Measurements from ENCODE around the gene CARD14.
A peak's percentile ranks its signal among the peaks of the same experiment; 100 is the strongest.

CARD14 gene

DNA sequence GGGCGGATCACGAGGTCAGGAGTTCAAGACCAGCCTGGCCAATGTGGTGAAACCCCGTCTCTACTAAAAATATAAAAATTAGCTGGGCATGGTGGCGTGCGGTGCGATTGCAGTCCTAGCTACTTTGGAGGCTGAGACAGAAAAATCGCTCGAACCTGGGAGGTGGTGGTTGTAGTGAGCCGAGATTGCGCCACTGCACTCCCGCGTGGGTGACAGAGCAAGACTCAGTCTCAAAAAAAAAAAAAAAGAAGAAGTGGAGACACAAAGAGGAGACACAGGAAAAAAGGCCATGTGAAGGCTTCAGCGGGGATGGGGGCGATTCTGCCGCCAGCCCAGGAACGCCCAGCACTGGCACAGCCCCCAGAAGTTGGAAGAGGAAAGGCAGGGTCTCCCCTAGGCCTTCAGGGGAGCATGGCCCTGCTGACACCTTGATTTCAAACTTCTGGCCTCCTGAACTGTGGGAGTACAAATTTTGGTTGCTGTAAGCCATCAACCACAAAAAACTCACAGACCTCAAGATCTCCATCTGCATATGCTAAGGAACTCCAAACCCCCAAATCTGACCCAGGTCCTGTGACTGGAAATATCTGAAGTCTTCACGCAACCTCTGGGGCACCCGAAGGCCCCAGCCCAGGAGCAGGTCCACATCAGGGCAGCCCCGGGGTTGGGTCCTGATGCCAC, 43.3 kb downstream of the CARD14 start:
- DNase-seq: no peak

DNA sequence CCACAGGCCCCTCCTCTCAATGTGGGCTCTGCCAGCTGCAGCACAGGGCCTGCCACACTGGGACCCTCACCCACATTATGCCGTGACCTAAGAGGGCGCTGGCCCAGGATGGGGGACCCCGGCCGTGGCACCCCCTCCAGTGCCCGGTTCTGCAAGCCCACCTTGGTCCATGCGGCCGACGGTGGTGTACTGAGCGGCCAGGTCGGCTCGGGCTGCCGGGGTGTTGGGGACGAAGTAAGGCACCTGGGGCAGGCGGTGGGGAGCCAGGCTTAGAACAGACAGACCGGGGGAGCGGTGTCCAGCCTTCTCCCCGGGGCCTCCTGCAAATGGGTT, 43.8 kb downstream of the CARD14 start:
- DNase-seq: no peak

DNA sequence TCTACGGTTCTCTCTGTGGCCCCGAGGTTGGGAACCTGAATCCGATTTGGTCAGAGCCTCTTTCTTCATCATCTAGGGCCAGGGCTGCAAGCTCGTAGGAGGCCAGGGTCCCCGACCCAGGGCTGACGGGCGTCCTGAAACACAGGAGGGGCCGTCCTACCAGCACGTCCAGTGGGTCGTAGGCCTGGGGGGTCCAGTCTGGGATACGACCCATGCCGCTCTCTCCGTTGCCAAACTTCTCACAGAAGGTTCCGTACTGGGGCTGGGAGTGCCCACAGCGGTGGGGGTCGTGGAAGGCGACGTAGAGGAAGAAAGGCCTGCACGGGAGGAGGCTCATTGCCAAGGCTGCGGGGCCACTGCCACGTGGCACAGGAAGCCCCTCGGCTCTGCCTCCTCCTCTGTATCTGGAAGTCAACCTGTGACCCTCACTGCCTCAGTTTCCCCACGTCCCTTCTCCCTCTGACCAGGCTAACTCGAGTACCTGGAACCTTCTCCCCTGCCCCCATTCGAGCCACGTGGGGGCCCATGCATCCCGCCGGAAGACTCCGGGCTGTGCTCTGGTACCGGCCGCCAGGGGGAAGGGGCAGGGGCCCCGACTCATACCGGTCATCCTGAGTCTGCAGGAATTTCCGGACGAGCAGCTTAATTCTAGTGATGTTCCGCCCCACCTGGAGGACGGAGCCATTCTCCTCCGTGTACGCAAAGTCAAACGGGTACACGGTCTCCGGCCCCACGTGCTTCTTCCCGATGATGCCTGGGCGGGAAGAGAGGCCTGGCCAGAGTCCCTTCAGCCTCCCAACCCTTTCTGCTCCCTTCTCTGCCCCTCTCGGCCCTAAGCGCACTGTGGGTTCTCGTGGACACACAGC, 44.4 kb downstream of the CARD14 start:
- no peak for DNase-seq

DNA sequence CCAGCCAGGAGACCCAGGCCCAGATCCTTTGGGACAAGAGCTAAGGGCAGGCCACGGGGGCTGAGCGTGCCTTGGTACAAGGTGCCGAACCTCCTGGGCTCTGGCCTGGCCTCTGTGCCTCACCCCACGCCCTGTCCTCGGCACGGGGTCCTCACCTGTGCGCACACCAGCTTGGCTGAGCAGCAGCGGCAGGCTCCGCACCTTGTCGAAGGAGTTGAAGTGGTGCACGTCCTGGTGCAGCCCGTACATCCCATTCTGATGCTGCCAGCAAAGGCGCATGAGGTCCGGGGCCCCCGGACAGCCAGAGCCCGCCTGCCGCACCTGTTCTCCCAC, 45.0 kb downstream of the CARD14 start:
- DNase-seq: no peak

DNA sequence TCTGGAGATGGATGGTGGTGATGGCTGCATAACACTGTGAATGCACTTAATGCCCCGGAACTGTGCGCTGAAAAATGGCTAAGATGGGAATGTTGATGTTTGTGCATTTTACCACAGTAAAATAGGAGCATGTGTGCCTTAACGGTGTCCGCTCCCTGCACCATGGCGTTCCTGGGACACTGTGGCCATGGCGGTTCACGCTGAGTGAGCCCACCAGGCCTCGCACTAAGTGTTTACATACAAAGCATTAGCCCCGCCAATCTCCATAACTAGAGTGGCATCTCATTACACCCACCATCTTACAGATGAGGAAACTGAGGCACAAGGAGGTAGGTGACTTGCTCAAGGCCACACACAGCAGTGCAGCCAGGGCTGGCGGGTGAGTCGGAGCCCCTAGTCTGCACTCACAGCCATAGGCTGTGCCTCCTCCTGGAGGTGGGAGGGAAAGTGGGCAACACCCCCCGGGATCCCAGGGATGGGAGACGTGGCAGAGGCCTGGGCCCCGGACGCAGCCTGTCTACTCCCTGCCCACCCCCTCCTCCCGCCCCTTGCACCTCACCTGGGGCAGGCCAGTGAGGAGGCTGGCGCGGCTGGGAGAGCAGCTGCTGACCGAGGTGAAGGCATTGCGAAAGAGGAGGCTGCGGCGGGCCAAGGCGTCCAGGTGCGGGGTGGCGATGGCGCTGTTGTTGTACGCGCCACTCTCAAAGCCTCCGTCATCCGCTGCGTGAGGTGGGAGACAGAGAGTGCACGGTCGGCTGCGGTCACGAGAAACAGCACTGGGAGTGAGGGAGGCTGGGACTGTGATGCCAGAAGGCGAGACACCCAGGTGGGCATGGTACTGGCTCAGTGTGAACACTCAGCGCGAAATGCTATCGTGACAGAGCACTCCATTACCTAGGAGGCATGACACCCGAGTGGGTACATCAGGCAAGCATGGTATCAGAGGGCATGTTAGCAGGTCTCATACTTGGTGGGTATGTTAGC, 46.9 kb downstream of the CARD14 start:
- DNase-seq: no peak

DNA sequence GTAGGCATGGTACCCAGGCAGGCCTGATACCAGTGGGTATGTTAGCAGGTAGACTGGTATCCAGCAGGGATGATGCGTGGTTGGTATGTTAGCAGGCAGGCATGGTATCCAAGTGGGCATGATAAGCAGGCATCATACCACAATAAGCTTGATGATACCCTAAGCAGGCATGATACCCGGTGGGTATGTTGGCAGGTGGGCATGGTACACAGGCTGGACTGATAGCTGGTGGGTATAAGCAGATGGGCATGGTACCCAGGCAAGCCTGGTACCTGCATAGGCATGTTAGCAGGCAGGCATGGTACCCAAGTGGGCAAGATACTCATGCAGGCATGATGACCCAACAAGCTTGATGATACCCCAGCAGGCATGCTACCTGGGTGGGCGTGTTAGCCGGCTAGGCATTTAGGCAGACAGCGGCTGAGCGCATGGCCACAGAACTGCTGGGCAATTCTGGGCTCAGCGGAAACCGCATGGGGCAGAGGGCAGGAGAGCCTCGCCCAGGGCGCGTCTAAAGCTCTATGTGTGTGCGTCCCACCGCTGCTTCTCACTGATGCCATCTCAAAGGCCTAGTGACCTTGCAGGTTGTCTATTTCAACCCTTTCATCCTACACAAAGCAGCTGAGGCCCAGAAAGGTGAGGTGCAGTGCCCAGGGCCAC, 48.0 kb downstream of the CARD14 start:
- no peak for DNase-seq

DNA sequence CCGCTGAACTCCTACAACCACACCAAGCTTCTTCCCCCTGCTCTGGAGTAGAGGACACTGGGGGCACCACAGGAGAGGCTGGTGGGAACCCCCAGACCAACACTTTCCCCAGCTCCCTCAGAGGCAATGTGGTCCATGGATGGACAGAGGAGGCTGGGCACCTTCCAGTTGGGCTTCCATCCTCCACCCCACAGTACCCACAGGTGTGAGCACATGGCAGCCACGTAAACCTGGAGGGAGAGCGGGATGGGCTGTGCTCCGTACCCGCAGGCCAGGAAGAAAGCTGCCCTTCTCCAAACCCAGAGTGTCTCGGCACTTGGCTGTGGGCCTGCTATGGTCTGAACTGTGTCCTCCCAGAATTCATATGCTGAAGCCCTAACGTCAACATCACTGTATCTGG, 48.6 kb downstream of the CARD14 start:
- DNase-seq: no peak

DNA sequence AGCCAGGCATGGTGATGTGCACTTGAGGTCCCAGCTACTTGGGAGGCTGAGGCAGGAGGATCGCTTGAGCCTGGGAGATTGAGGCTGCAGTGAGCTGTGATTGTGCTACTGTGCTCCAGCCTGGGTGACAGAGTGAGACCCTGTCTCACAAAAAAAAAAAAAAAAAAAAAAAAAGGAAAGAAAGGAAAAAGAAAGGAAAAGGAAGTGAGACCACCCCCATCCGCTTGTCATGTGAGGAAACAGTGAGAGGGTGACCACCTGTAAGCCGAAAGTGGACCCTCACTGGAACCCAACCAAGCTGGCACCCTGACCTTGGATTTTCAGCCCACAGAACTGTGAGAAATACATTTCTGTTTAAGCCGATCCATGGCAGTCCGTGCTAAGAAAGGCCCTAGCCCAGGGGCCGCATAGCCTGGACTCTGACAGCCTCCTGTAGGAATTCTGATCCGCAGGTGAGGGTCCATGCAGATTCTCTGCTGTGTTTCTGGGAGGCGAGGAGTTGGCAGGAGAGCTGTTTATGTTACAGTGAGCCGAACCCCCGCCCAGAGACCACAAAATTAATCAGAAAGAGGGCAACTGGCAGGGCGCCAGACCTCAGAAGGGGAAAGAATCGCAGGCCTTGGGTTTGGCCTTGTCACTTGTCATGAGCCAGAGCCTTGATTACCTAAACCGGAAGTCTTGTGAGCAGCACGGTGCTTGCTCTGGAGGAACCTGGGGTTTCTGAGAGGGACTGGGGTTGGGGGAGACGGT, 49.4 kb downstream of the CARD14 start:
- DNase-seq: peak; percentile 90

DNA sequence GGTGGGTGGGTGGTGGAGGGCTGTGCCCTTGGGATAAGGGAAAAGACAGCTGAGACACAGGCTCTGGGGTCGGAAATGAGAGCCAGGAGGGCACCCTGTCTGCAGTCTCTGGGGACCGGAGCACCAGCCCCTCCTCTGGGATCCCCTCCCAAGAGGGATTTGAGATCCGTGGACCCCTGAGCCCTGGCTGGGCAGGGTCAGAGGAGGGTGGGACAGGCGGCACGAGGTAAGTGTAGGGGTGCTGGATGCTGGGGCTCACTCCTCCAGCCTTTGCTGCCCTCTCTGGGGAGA, 49.9 kb downstream of the CARD14 start:
- DNase-seq: no peak

DNA sequence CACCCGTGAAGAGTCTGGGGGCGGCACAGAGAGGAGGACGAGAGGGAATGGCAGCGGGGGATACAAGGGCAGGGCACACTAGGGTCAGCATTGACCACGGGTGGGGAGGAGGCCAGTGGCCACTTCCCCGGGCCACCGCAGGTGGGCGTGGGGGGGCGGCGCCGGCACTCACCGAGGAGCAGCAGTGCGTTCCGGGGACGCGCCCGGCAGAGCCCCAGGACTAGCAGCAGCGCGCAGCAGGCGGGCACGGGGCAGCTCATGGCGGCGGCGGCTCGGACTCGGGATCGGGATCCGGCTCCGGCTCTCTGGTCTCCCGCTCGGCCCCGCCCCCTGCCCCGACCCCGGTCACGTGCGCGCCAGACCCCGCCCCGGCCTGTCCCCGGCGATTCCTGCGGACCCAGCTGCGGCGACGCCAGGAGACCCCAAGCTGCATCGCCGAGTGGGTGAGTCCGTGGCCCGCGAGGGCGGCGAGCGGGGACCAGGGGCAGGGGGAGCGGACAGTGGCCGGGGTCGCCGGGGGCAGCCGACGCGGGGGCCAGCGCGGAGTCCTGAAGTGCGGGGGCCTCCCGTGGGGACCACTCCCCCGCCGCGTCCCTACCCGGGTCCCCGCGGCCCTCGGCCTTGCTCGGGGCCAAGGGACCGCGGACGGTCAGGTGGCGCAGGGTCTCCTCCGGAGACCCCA, 50.4 kb downstream of the CARD14 start, which contains the start of the genes SGSH and SLC26A11:
TSS of gene SGSH (minus strand) at position 280 of the 682 bp plus-strand sequence. CDS start at position 260, 20 bp downstream.
TSS of gene SLC26A11 (plus strand) at position 374 of the 682 bp plus-strand sequence. CDS start 1,134 bp downstream, outside the sequence.
- DNase-seq: peak; percentile 77

DNA sequence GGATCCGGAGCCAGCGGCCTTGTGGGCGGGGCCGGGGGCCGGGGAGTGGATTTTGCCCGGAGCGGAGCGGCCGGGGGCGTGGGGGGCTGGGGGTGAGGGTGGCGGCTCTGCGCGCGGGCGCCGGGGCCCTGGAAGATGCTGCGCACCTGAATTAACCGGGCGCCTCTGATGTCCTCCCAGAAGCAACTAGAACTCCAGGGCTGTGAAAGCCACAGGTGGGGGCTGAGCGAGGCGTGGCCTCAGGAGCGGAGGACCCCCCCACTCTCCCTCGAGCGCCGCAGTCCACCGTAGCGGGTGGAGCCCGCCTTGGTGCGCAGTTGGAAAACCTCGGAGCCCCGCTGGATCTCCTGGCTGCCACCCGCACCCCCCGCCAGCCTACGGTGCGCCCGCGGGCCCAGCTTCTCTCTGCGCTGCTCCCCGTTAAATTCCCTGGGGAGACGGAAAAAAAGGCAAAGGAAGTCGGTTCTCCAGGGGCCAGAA, 50.9 kb downstream of the CARD14 start:
- DNase-seq: no peak

DNA sequence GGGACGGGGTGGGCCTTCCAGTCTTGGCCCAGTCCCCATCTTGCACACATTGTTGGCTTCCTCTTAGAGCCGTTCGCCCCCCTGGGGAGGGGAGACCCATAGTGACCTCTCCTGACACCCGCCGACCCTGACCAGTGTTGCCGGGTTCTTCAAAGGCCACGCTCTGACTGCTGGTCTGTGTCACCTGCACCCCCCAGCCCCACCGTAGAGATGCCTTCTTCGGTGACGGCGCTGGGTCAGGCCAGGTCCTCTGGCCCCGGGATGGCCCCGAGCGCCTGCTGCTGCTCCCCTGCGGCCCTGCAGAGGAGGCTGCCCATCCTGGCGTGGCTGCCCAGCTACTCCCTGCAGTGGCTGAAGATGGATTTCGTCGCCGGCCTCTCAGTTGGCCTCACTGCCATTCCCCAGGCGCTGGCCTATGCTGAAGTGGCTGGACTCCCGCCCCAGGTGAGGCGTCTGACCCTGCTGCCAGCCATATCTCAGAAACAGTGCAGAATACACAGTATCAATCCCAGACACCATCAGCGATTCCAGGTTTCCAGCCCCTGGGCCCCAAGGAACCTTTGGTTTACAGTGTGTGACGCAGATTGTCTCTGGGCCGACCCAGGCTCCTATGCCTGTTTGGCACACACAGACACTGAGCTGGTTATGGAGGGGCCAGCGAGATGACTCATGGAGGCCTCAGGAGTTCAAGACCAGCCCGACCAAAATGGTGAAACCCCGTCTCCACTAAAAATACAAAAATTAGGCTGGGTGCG, 51.7 kb downstream of the CARD14 start:
- DNase-seq: no peak

DNA sequence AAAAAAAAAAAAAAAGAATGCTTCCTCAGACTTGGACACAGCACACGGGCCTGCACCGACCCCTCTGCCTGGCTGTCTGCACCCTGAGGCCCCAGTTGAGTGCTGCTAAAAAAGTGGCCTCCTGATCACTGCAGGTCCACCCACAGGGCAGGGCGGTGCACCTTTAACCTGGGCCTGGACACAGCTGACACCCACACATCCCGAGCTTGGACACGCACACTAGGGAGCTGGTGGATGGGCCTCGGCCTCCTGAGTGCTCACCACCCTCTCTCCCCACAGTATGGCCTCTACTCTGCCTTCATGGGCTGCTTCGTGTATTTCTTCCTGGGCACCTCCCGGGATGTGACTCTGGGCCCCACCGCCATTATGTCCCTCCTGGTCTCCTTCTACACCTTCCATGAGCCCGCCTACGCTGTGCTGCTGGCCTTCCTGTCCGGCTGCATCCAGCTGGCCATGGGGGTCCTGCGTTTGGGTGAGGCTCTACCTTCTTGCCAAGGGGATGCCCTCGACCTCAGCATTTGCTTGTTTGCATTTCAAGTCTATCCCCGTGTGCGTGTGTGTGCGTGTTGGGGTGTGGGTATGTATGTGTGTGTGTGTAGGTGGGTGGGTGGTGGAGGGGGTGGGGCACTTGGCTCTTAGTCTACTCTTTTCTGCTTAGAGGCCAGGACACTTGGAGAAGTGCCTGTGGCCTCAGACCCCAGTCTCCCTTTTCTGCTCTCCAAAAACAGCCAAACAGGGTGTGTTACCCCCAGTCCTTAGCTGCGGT, 52.7 kb downstream of the CARD14 start:
- DNase-seq: no peak

DNA sequence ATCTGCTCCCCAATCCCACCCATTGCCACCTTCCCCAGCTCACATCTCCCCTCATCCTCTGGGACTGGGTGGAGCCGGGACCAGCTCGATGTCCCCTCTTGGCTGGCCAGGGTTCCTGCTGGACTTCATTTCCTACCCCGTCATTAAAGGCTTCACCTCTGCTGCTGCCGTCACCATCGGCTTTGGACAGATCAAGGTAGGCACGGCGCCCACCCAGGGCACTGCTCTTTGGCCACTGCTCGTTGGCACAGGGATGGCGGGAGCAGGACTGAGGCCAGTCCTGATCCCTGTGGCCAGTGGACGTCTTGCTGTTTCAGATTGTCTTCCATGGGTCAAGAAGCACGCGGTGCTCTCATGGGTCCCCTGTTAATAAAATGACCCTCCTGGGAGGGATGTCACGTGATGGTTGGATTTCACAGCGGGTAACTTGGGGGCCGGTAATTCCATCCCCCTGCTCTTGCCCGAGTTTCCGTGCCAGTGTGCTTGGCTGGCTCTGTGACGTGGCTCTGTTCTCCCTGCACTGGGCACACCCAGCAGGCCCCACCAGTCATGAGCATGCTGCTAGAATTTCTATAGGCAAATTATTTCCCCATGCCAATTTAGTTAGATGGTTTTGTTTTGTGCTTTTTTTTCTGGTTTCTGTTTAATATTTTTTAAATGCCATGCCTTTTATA, 53.4 kb downstream of the CARD14 start:
- no peak for DNase-seq

DNA sequence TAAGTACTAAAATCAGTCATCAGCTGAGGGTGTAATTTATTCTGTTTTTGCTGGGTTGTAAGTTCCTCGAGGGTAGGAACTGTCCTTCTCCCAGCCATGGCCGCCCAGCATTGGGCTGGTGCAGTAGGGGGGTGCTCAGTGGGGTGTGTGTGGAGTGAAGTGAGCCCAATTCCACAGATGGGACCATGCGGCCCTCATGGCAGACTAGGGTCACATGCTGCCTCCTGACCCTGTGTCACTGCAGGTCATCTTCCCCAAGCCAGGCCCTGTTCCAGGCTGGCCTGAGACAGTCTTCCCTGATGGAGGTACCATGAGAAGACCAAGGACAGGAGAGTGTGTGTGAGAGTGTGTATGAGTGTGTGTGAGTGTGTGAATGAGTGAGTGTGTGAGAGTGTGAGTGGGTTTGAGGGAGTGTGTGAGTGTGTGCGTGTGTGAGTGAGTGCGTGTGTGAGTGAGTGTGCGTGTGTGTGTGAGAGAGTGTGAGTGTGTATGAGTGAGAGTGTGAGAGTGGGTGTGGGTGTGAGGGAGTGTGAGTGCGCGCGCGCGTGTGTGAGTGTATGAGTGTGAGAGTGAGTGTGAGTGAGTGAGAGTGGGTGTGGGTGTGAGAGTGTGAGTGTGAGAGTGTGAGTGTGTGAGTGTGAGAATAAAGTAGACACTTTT, 54.1 kb downstream of the CARD14 start:
- DNase-seq: no peak

DNA sequence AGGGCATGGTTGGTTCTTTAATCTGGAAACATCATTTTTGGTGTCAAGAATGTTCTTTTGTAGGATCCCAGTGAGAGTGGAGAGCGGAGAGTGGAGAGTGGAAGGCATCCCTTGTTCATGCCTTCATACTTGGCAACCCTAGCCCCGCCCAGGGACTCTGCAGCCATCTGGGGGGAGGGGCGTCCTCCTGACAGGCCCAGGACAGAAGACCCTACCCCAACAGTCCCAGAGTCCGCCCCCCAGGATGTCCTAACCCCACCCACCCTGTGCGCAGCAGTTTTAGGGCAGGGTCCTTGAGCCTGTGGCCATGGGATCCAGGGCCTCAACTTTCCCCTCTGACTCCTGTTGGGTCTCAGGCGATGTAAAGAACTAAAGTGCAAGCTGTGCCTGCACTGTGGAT, 54.9 kb downstream of the CARD14 start:
- DNase-seq: no peak

DNA sequence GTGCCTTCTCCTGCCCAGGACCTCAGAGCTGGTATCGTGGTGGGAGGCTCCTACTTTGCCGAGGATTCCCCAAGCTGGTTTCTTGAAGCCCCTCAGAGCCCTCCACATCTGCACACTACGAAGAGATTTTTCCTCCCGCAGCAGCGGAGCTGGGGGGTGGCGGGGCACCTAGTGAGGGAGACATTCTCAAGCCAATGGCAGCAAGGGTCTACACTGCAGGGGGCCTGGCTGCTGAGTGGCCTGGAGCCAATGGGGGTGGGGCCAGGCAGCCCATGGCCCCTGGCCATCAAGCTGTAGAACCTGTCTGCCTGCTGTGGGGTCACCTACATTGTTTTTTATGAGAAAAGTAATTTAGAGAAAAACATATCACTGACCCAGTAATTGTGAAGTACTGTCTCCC, 55.4 kb downstream of the CARD14 start:
- no peak for DNase-seq

DNA sequence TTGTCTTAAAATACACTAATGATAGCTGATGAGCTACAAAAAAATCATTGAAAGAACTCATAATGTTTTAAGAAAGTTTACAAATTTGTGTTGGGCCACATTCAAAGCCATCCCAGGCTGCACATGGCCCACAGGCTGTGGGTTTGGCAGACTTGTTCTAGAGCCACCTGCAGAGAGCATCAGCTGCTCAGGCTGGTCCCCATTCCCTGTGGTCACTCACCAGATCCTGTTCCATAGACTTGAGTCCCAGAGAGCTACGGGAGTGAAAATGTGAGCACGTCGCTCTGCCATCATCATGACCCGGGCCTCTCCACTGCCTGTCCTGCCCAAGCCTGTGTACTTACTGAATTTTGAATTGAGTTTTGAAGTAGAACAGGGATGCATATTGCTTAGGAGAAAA, 57.3 kb downstream of the CARD14 start:
- no peak for DNase-seq

DNA sequence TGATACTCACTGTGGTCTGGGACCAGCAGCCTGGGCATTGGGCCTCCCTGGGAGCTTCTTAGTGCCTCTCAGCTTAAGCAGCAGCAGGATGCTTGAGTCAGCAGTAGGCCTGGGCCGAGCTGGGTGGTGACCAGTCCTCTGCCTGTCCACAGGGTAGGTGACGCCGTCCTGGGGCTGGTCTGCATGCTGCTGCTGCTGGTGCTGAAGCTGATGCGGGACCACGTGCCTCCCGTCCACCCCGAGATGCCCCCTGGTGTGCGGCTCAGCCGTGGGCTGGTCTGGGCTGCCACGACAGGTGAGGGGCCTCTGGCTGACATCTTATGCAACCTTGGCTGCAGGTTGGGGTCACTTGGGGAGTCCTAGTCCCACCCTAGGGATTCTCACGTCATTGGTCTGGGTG, 57.8 kb downstream of the CARD14 start:
- no peak for DNase-seq

Measured in activated CD4-positive, CD25-positive, alpha-beta regulatory T cell treated with anti-CD3 and anti-CD28 coated beads, Interleukin-2, amount 50 U/mL, for 72 hours (primary cell).